GM18909 (cell line): Measurements from ENCODE around the gene ICA1L.
"Not testable (repeated sequence)": the region's sequence is repeated elsewhere in the genome, so short reads cannot be mapped to it uniquely, and the experiment has no call there.

Experiments used
- ATAC-seq: cut with Tn5 transposase; IDR thresholded peaks from one replicate; pipeline ENCODE4 v1.9.1; 2021; ENCODE audit warnings: mild to moderate bottlenecking; ENCODE audit not compliant: unreplicated experiment, poor library complexity

Gene ICA1L

GRCh38 chr2:202848813-202849212, 22.8 kb downstream of the ICA1L start:
- no peak for ATAC-seq

DNA sequence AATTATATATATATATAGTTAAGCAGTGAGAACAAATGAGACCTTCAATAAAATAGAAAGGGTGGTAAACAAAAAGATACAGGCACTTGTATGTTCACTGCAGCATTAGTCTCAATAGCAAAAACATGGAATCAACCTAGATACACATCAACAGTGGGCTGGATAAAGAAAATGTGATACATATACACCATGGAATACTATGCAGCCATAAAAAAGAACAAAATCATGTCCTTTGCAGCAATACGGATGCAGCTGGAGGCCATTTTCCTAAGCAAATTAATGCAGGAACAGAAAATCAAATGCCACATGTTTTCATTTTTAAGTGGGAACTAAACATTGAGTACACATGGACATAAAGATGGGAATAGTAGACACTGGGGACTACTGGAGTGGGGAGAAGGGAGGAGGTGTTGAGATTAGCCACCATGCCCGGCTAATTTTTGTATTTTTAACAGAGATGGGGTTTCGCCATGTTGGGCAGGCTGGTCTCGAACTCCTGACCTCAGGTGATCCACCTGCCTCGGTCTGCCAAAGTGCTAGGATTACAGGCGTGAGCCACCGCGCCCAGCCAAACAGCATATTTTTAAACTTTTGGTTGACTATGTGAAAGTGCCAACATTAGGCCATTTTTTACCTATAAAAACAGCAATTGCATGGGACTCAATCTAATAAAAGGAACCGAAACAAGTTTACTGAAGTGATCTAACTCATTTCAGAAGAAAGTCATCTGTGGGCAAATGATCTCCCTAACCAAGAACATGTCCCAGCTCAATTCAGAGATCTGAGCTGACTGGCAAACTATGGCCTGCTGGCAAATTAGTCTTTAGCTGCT, 23.7 kb downstream of the ICA1L start:
- peak; percentile 74 for ATAC-seq

DNA sequence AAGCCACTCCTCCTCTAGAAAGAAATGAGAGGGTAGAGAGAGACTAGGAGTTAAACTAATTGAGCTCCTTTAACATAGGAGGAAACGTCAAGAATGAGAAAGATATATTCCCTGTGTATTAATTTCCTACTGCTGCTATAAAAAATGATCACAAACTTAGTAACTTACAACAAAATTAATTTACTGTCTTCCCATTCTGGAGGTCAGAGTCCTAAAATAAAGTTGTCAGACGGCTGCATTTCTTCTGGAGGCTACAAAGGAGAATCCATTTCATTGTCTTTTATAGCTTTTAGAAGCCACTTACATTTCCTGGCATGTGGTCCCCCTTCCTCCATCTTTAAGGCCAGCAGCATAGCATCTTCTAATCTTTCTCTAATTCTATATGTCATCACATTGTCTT, 26.9 kb downstream of the ICA1L start:
- ATAC-seq: no peak

GRCh38 chr2:202842690-202843089, 28.9 kb downstream of the ICA1L start:
- no peak for ATAC-seq

- ATAC-seq: no peak
Observed at GRCh38 chr2:202841090-202841867, 30.3 kb downstream of the ICA1L start.

GRCh38 chr2:202831242-202832220, 40.0 kb downstream of the ICA1L start:
- ATAC-seq: no peak

DNA sequence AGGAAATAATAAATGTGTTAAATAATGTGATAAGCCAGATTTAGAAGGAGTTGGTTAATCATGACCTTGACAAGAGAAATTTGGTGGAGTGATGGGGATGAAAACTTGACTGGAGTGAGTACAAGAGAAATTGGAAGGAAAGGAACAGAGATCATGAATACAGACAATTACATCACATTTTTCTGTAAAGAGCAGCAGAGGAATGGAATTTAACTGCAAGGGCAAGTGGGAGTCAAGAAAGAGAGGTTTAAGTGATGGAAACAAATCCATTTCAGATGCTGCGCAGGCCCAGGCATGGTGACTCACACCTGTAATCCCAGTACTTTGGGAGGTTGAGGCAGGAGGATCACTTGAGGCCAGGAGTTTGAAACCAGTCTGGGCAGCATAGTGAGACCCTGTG, 46.7 kb downstream of the ICA1L start:
- ATAC-seq: no peak

DNA sequence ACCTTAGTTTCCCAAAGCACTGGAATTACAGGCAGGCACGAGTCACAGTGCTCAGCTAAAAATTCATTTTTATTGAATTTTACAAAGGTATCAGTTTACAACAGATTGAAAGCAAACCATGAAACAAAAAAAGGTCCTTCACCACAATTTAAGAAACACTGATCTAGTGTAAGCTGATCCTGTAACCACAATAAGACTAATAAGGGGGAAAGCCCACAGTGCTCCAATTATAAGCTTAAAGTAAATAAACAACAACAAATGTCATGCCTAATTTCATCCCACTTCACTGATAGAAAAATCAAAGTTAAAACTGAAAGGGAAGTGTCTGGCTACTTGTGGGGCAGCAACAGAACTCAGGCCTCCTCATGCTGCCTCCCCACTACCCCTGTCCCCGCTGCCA, 49.2 kb downstream of the ICA1L start:
- ATAC-seq: no peak

- no peak for ATAC-seq
Observed at GRCh38 chr2:202821206-202822160, 50.1 kb downstream of the ICA1L start.

DNA sequence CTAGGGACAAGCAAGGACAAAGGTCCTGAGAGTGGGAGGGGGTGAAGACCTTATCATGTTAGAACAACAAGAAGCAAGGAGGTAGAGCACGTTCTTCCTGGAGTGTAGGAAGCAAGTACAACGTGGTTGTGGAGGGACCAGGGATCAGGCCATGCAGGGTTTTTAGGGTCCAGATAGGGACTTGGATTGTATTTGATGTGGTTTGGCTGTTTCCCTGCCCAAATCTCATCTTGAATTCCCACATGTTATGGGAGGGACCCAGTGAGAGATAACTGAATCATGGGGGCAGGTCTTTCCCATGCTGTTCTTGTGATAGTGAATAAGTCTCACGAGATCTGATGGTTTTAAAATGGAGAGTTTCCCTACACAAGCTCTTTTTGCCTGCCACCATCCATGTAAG, 53.2 kb downstream of the ICA1L start:
- ATAC-seq: no peak

GRCh38 chr2:202817771-202818170, 53.8 kb downstream of the ICA1L start:
- no peak for ATAC-seq

DNA sequence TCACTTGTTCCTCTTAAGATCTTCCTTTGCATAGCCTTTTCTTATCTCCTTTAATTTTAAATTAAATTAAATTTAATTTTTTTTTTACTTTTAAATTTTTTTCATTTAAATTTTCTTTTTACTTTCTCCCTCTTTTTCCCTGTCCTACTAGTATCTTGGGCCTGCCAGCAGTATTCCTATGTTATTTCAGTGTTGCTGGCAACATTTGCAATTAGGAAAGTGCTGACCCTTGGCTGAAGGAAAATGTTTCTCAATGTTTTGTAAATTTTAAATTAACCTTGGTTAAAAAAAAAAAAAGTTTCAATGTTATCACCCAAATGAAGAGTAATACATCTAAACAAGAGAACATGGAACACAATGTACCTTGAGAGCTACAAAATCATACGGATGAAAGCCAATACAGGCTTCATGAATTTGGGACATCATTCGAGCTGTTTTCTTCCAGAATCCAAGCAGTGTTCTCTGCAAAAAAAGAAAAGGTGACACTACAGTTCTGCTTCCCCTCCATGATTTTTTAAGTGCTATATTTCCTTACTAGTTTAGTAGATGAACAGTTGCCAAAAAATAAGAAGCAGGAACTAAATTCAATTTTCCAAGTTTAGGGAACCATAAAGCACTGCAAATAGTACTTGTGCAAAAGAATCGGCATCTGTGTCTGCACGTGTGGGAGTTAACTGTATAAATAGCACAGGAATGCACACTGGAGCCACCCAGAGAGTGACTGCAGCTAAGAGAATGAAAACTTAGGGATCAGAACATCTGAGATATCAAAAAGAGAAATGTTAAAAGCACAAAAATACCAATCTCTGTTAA, 55.8 kb downstream of the ICA1L start:
- ATAC-seq: no peak

GRCh38 chr2:202814226-202814625, 57.3 kb downstream of the ICA1L start:
- ATAC-seq: no peak

DNA sequence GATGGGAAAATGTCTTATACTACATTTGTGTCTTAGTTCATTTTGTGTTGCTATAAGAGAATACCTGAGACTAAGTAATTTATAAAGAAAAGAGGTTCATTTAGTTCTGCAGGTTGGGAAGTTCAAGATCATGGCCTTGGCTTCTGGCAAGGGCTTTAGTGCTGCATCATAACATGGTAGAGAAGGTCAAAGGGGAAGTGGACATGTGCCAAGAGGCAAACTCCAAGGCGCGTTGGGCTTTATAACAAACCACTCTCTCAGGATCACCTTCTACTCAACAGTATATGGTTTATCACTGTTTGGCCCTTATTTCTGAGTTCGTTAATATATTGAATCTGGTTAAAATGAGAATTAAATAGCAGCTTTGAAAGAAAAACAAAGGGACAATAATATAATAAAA, 58.2 kb downstream of the ICA1L start:
- no peak for ATAC-seq

DNA sequence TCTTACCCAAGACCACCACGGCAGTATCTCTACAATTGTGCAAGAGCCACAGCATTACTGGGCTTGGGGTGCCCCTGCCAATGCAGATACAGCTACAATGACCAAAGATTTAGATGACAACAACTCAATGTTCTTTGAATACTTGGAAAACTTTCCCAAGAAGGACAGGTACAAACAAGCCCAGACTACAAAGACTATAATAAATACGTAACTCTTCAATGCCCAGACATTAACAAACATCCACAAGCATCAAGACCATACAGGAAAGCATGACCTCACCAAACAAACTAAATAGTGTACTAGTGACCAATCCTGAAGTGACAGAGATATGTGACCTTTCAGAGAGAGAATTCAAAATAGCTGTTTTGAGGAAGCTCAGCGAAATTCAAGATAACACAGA, 62.8 kb downstream of the ICA1L start:
- no peak for ATAC-seq

DNA sequence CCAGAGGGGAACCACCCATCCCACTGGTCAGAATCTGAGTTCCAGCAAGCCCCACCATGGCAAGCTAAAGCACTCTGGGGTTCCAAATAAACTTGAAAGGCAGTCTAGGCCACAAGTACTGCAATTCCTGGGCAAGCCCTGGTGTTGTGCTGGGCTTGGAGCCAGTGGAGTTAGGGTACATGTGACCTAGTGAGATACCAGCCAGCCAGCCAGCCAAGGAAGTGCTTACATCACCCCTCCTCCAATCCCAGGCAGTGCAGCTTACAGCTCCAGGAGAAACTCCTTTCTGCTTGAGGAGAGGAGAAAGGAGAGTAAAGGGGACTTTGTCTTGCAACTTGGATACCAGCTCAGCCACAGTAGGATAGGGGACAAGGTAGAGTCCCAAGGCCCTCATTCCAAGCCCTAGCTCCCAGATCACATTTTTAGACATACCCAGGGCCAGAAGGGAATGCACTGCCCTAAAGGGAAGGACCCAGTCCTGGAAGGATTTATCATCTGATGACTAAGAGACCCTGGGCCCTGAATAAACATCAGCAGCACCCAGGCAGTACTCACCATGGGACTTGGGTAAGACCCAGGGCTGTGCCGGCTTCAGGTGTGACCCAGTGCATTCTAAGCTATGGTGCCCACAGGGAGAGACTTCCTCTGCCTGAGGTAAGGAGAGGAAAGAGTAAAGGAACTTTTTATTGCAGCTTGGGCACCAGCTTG, 64.0 kb downstream of the ICA1L start:
- not testable (repeated sequence) for ATAC-seq

- ATAC-seq: not testable (repeated sequence)
Observed at GRCh38 chr2:202805911-202806310, 65.7 kb downstream of the ICA1L start.

DNA sequence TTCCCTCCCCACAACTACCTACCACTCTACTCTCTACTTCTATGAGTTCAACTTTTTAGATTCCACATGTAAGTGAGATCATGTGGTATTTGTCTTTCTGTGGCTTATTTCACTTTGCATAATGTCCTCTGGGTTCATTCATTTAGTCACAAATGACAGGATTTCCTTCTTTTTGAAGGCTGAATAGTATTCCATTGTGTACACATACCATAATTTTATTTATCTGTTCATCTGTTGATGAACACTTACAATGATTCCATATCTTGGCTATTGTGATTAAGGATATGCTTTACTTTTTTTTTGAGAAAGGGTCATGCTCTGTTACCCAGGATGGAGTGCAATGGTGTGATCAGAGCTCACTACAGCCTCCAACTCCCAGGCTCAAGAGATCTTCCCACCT, 73.6 kb downstream of the ICA1L start:
- no peak for ATAC-seq
